Subcutaneous adipose tissue (tissue), 4 donors: ENCODE measurements around the gene LPAR6. TPM values are rescaled to one million over a fixed set of nuclear protein-coding genes. Genes with fewer than 3 reads are reported as not detected.

Experiments
- total RNA-seq, 4 donors: library from RNA; depleted of rRNA; stranded (reverse); fragments of >200 nt; gene quantifications; one replicate each; pipeline ENCODE4 v1.1.0, GENCODE V29; 2016
- TF ChIP-seq, protein P1 (sequence below): fragments of 450-650 bp; IDR thresholded peaks from one replicate; pipeline ENCODE4 v1.5.1; 2016; ENCODE audit warnings: low read depth, mild to moderate bottlenecking, control low read depth, antibody characterized with exemption, moderate library complexity

LPAR6 gene
- total RNA-seq, 4 donors from 2014 or later: 25.5 to 52.9 (median 48.4) TPM

DNA sequence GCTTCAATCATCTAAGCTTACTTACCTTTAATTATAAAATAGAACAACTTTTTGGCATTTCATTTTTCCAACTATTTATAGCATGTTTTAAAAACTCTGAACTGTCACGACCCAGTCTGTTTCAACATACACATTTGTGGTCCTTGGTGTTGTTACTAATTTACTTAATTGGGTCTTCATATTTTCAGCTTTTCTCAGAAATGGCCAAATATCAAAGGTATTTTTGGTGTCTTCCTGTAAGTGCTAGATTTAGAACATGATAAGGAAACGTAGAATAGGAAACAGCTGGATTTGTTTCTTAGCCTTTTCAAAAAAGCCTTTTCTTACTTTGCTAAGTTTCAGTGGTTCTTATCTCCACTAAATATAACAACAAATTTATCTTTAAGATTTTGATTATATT lies 11.4 kb downstream of the LPAR6 start:
- TF ChIP-seq, protein P1, sequence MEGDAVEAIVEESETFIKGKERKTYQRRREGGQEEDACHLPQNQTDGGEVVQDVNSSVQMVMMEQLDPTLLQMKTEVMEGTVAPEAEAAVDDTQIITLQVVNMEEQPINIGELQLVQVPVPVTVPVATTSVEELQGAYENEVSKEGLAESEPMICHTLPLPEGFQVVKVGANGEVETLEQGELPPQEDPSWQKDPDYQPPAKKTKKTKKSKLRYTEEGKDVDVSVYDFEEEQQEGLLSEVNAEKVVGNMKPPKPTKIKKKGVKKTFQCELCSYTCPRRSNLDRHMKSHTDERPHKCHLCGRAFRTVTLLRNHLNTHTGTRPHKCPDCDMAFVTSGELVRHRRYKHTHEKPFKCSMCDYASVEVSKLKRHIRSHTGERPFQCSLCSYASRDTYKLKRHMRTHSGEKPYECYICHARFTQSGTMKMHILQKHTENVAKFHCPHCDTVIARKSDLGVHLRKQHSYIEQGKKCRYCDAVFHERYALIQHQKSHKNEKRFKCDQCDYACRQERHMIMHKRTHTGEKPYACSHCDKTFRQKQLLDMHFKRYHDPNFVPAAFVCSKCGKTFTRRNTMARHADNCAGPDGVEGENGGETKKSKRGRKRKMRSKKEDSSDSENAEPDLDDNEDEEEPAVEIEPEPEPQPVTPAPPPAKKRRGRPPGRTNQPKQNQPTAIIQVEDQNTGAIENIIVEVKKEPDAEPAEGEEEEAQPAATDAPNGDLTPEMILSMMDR: no peak

DNA sequence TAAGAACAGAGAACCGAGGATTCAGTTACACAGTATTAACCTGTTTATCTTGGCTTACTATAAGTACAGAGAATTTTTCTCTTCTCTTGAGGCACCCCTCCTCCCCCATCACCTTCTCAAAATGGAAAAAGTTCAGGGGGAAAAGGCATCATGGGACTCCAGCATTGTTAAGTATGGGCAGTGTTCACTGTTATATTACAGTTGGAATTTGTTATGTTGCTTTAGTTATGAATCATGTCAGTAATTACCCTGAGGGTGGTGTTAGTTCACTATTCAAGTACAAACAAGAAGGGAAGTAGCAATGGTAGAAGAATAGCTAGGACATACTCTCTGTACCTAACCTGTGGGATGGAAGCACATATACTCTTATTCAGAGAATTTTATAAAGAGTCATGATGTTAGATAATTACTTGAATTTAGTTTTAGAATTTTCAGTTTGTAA lies 12.0 kb downstream of the LPAR6 start:
- TF ChIP-seq, protein P1: no peak

DNA sequence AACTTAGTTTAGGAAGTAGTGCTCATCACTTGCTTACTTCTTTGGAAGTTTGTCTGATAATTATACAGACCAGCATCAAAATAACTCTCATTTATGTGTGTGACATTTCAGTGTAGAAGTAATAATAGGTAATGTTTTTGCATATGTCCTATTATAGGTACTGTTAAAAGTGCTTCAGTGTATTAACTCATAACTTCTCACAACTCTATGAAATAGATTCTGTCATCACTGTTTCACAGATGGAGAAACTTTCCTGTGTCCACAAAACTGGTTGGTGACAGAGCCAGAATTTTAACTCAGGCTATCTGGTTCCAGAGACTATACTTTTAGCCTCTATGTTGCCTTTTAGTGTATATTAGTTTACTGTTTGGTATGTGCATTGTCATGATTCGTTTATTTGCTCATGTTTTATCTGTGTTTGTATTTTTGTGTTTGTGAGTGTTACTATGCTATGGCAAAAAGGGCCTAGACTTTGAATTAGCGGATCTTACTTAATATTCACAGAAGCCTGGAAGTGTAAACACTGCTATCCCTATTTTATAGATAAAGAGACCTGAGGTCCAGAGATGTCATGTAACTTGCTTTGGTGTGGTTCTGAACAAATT lies 12.7 kb downstream of the LPAR6 start:
- TF ChIP-seq, protein P1: no peak

DNA sequence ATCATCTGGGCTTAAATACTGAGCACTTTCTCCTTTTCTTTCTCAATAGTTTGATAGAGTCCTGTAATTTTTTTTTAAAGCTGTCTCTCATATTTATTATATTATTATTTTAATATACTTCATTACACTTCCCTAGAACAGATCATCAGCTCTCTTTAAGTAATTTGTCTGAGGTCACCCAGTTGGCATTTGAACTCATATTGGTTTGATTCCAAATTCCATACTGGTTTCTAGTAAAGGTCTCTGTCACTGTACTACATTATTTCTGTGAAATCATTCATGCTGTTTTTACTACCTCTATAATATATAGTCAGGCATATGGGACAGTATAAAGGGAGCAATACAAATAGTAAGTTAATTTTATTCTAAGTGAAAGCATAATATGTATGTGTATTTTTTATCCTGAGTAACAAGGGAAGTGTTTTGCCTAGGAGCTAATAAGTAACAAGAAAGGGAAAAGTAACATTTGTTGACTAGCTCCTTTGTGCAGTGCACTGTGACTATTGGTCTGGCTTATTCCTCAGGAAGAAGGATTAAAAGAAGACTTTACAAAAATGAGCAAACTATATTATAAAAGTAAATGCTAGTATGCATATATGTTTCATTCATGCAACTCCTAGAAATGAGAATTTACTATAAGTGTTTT lies 14.3 kb downstream of the LPAR6 start:
- TF ChIP-seq, protein P1: no peak

DNA sequence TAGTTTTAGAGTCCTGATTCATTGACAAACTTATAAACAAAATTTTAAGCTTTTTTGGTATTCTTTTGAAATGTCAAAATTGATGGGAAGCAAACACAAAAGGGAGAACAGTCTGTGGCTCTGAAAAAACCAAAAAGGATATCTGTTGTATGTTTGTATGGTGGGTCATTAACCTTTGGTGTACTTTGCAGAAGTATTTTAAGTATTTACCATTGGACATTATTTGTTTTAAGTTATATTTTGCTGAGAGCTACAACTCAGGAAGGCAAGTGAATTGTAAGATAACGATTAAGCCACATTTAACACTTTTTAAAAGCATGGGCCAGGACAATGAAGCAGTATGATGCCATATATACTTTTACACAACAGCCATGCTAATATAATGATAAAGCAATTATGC lies 15.2 kb downstream of the LPAR6 start:
- TF ChIP-seq, protein P1: no peak

DNA sequence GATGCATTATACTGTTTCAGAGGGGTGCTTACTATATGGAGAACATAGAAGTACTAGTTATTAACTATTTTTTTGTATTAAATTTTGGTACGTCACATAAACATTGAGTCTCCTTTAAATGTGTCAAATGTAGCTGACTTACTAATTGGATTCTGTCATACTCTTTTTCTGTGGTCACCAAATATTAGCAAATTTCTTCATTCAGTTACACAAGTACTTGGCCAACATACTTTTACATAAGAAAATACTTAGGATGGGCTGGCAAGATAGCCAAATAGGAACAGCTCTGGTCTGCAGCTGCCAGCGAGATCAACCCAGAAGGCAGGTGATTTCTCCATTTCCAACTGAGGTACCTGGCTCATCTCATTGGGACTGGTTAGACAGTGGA lies 19.2 kb downstream of the LPAR6 start:
- TF ChIP-seq, protein P1: no peak

DNA sequence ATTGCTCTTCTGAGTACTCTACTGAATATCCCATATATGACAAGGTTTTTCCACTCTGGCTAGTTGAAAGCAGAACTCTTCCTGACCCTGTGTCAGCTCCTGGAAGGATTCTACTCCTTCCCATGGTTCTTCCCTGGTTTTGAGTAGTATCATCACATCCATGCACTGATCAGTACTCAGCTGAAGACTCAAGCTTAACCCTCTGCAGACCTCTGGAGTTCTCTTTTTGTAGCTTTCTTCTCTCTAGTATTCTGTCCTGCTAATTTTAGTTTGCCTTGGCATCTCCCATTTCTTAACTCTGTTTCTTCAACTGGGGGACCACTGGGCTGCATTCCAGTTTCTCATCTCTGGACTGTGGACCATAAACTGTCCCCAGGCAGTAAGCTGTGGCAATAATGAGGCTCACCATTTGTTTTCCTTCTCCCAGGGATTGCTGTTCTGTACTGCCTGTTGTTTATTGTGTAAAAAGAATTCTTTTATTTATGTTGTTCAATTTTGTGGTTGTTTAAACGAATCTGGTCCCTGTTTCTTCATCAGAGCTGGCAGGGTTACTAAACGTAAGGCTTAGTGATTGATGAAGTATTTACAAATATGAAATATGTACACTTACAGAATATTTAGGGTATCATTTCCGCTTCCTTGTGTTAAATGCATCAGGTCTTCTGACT lies 19.7 kb downstream of the LPAR6 start:
- TF ChIP-seq, protein P1: no peak
